ENCODE measurements around the gene PTGIR. TPM values are rescaled to one million over a fixed set of nuclear protein-coding genes. Genes with fewer than 3 reads are reported as not detected.

The PTGIR gene
- total and polyA plus RNA-seq, 2 donors from 2014 or later, result 7.5 to 10.1 TPM

- peak overlapping the region; percentile 100 for H3K27ac ChIP-seq (ENCODE audit: low read depth in 2 of 2, low read length in 2 of 2)
- no peaks in the 10 kb centered on the region for H3K9me3 ChIP-seq (ENCODE audit: control insufficient read depth in 2 of 3, insufficient read depth in 1 of 3, low read length in 3 of 3)
- no peaks in the 10 kb centered on the region for H3K27me3 ChIP-seq (ENCODE audit: control insufficient read depth, insufficient read depth, low read length)
- H3K36me3 ChIP-seq (ENCODE audit: control insufficient read depth in 2 of 3, insufficient read depth in 3 of 3, low read length in 3 of 3), result peaks cover 0 to under 1% (median under 1%) of the 10 kb centered on the region in 3 donors
- peaks cover 0 to 29% (median 20%) of the 10 kb centered on the region in 3 donors for H3K4me1 ChIP-seq (ENCODE audit: control insufficient read depth in 2 of 3, insufficient read depth in 2 of 3, low read depth in 1 of 3, low read length in 3 of 3)
- peak overlapping the region; percentile 97 to 99 (median 98) for H3K9ac ChIP-seq (ENCODE audit: low read length in 3 of 3)
- TF ChIP-seq, protein P1, sequence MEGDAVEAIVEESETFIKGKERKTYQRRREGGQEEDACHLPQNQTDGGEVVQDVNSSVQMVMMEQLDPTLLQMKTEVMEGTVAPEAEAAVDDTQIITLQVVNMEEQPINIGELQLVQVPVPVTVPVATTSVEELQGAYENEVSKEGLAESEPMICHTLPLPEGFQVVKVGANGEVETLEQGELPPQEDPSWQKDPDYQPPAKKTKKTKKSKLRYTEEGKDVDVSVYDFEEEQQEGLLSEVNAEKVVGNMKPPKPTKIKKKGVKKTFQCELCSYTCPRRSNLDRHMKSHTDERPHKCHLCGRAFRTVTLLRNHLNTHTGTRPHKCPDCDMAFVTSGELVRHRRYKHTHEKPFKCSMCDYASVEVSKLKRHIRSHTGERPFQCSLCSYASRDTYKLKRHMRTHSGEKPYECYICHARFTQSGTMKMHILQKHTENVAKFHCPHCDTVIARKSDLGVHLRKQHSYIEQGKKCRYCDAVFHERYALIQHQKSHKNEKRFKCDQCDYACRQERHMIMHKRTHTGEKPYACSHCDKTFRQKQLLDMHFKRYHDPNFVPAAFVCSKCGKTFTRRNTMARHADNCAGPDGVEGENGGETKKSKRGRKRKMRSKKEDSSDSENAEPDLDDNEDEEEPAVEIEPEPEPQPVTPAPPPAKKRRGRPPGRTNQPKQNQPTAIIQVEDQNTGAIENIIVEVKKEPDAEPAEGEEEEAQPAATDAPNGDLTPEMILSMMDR (IDR thresholded peaks at IDR 0.05; ENCODE audit: borderline replicate concordance, extremely low read depth, insufficient read depth), result no peak
- intact Hi-C loops (cut with DNase I), result no loop called here
- FAIRE-seq, result no peak
- peak overlapping the region; percentile 92 to 97 (median 97) for H3K4me3 ChIP-seq (ENCODE audit: low read length in 3 of 3)
- peak; percentile 98 to 99 (median 99) for DNase-seq
Measured at GRCh38 chr19:46600384-46601317, 24.2 kb downstream of the PTGIR start.

- intact Hi-C loops (cut with DNase I), result no loop called here
- Histone ChIP-seq H3K9ac (ENCODE audit: low read length in 3 of 3) (peak overlapping the region; percentile 97 to 99 (median 98)), H3K27me3 (ENCODE audit: control insufficient read depth, insufficient read depth, low read length) (no peaks in the 10 kb centered on the region), H3K9me3 (ENCODE audit: control insufficient read depth in 2 of 3, insufficient read depth in 1 of 3, low read length in 3 of 3) (no peaks in the 10 kb centered on the region), H3K4me1 (ENCODE audit: control insufficient read depth in 2 of 3, insufficient read depth in 2 of 3, low read depth in 1 of 3, low read length in 3 of 3) (peaks cover 0 to 23% (median 16%) of the 10 kb centered on the region in 3 donors), H3K36me3 (ENCODE audit: control insufficient read depth in 2 of 3, insufficient read depth in 3 of 3, low read length in 3 of 3) (no peaks in the 10 kb centered on the region), H3K4me3 (ENCODE audit: low read length in 3 of 3) (peak overlapping the region; percentile 92 to 97 (median 94)), H3K27ac (ENCODE audit: low read depth in 2 of 2, low read length in 2 of 2) (peak overlapping the region in 1 of 2 donors; percentile 100)
- TF ChIP-seq, protein P1 (IDR thresholded peaks at IDR 0.05; ENCODE audit: borderline replicate concordance, extremely low read depth, insufficient read depth), result no peak
- DNase-seq (no peak), FAIRE-seq (no peak)
Measured at GRCh38 chr19:46599716-46600373, 25.0 kb downstream of the PTGIR start.

DNA sequence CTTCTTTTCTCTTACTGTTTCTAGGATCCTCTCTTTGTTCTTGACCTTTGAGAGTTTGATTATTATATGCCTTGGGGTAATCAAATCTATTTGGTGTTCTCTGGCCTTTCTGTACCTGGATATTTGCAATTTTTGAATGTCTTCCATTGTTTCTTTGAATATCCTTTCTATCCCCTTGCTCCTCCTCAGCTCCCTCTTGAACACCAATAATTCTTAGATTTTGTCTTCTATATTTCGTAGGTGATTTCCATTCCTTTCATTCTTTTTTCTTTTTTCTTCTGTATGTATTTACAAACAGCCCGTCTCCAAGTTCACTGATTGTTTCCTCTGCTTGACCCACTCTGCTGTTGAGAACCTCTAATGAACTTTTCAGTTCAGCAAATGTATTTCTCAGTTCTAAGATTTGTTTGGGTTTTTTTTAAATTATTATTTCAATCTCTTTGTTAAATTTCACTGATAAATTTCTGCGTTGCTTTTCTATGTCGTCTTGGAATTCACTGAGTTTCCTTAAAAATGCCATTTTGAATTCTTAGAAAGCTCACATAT, 26.4 kb downstream of the PTGIR start:
- H3K27me3 ChIP-seq (ENCODE audit: control insufficient read depth, insufficient read depth, low read length), result no peaks in the 10 kb centered on the region
- FAIRE-seq (no peak), DNase-seq (no peak)
- H3K27ac ChIP-seq (ENCODE audit: low read depth in 2 of 2, low read length in 2 of 2), result no peak overlapping the region
- no peaks in the 10 kb centered on the region for H3K9me3 ChIP-seq (ENCODE audit: control insufficient read depth in 2 of 3, insufficient read depth in 1 of 3, low read length in 3 of 3)
- H3K36me3 ChIP-seq (ENCODE audit: control insufficient read depth in 2 of 3, insufficient read depth in 3 of 3, low read length in 3 of 3), result no peaks in the 10 kb centered on the region
- no peak overlapping the region for H3K4me3 ChIP-seq (ENCODE audit: low read length in 3 of 3)
- TF ChIP-seq, protein P1 (IDR thresholded peaks at IDR 0.05; ENCODE audit: borderline replicate concordance, extremely low read depth, insufficient read depth), result no peak
- intact Hi-C loops (cut with DNase I), result no loop called here
- peaks cover 0 to 13% (median 3%) of the 10 kb centered on the region in 3 donors for H3K4me1 ChIP-seq (ENCODE audit: control insufficient read depth in 2 of 3, insufficient read depth in 2 of 3, low read depth in 1 of 3, low read length in 3 of 3)
- H3K9ac ChIP-seq (ENCODE audit: low read length in 3 of 3), result no peak overlapping the region
